ENCODE results near the gene POLD1.

Gene POLD1

DNA sequence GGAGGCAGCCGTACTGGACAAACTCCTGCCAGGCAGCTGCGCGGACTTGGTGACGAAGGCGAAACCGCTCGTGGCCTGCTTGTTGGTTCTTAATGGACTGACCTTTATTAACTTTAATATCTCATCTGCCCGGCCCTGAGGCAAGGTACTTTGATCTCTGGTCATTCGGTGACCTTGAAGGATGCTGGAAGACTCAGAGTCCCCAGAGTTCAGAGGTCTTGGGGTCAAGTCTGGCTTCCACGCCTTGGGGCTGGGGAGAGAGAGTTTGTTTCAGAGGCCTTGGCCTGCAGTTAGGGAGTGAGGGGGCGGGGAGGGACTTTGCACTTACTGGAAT, 82.5 kb downstream of the POLD1 start:
- no peak for DNase-seq (ENCODE audit: low read depth in 2 of 2)

- no peak for DNase-seq (ENCODE audit: low read depth in 2 of 2)
Measured at GRCh38 chr19:50467566-50467965, 83.4 kb downstream of the POLD1 start.
